Loucy (cell line): Measurements from ENCODE around the gene TMEM200B.

Experiments used
- H2AFZ ChIP-seq: fragments of 200-600 bp; sonication (generic); 2 replicates; pipeline ENCODE4 v1.6.0; 2016; ENCODE audit warnings: antibody characterized with exemption, mild to moderate bottlenecking, low read length, moderate library complexity
- H3F3A ChIP-seq: fragments of 200-600 bp; 2 replicates; pipeline ENCODE4 v1.6.0; 2016; ENCODE audit warnings: antibody characterized with exemption, low read depth, mild to moderate bottlenecking
- H3K27me3 ChIP-seq: fragments of 200-600 bp; sonication (generic); 2 replicates; pipeline ENCODE4 v1.6.1; 2014; ENCODE audit warnings: low read length, mild to moderate bottlenecking; ENCODE audit not compliant: insufficient read depth, poor library complexity, severe bottlenecking
- H3K36me3 ChIP-seq: fragments of 200-600 bp; sonication (generic); 2 replicates; pipeline ENCODE4 v1.6.1; 2016; ENCODE audit warnings: low read length; ENCODE audit not compliant: insufficient read depth
- H3K4me1 ChIP-seq: fragments of 200-600 bp; sonication (generic); 2 replicates; pipeline ENCODE4 v1.5.1; 2014; ENCODE audit warnings: low read length, mild to moderate bottlenecking; ENCODE audit not compliant: insufficient read depth, poor library complexity, severe bottlenecking
- H3K4me2 ChIP-seq: fragments of 200-600 bp; sonication (generic); 2 replicates; pipeline ENCODE4 v1.6.0; 2014; ENCODE audit warnings: antibody characterized with exemption, low read length, low read depth, mild to moderate bottlenecking; ENCODE audit not compliant: poor library complexity, severe bottlenecking
- H3K4me3 ChIP-seq: fragments of 200-600 bp; sonication (generic); 2 replicates; pipeline ENCODE4 v1.5.1; 2014; ENCODE audit warnings: low read length, mild to moderate bottlenecking, mixed read lengths; ENCODE audit not compliant: poor library complexity, severe bottlenecking
- H3K79me2 ChIP-seq: fragments of 200-600 bp; sonication (generic); 2 replicates; pipeline ENCODE4 v1.6.1; 2014; ENCODE audit warnings: low read length; ENCODE audit not compliant: insufficient read depth
- H3K9ac ChIP-seq: fragments of 200-600 bp; sonication (generic); 2 replicates; pipeline ENCODE4 v1.6.0; 2014; ENCODE audit warnings: mild to moderate bottlenecking, low read depth, low read length, moderate library complexity; ENCODE audit not compliant: poor library complexity, severe bottlenecking
- H3K9me2 ChIP-seq: fragments of 200-600 bp; sonication (generic); replicated peaks from 2 replicates; pipeline ENCODE4 v1.6.1; 2016; ENCODE audit warnings: low read depth, low read length, mixed read lengths
- H3K9me3 ChIP-seq: fragments of 200-600 bp; sonication (generic); 2 replicates; pipeline ENCODE4 v1.6.1; 2014; ENCODE audit warnings: mild to moderate bottlenecking, antibody characterized with exemption, low read length, low read depth; ENCODE audit not compliant: insufficient read depth
- H4K20me1 ChIP-seq: fragments of 200-600 bp; sonication (generic); 2 replicates; pipeline ENCODE4 v1.6.0; 2014; ENCODE audit warnings: antibody characterized with exemption, low read length, mild to moderate bottlenecking; ENCODE audit not compliant: insufficient read depth, poor library complexity, severe bottlenecking
- CTCF ChIP-seq: fragments of 200-600 bp; sonication (generic); conservative IDR thresholded peaks from 2 replicates; pipeline ENCODE4 v1.5.1; 2014; ENCODE audit warnings: mild to moderate bottlenecking, antibody characterized with exemption, low read length
- EZH2phosphoT487 ChIP-seq: fragments of 200-600 bp; IDR thresholded peaks from 2 replicates; pipeline ENCODE4 v1.6.1; 2018; ENCODE audit warnings: antibody characterized with exemption, mild to moderate bottlenecking, moderate library complexity, borderline replicate concordance

The TMEM200B gene

DNA sequence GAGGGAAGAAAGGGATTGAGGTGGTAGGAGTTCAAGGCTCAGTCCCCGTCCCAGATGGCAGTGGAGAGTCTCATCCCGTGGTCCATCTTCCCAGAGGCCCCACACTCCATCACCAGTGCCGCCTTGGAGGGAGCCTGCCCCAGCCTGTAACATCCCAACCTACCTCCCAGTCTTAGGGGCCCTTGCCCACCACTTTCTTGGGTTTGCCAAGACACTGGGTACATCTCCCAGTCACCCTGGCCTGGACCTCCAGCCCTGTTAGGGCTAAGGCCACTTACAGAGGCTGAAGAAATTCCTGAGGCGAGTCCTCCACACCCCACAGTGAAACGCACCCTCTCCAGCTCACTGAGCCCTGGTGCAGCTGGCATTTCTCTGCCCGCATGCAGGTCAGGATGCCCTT is 3.3 kb downstream of the TMEM200B start:
- Histone ChIP-seq H4K20me1 (no peaks in the 10 kb centered on the region), H3K9me2 (no peaks in the 10 kb centered on the region), H2AFZ (no peak overlapping the region), H3K9me3 (no peaks in the 10 kb centered on the region), H3K4me2 (no peak overlapping the region), H3K9ac (no peak overlapping the region), H3K36me3 (peaks cover 21% of the 10 kb centered on the region; the same call in 1 of the 2 replicates), H3K79me2 (no peaks in the 10 kb centered on the region), H3F3A (no peaks in the 10 kb centered on the region), H3K4me1 (no peaks in the 10 kb centered on the region), H3K4me3 (no peak overlapping the region), H3K27me3 (no peaks in the 10 kb centered on the region)
- TF ChIP-seq CTCF (no peak), EZH2phosphoT487 (no peak)

DNA sequence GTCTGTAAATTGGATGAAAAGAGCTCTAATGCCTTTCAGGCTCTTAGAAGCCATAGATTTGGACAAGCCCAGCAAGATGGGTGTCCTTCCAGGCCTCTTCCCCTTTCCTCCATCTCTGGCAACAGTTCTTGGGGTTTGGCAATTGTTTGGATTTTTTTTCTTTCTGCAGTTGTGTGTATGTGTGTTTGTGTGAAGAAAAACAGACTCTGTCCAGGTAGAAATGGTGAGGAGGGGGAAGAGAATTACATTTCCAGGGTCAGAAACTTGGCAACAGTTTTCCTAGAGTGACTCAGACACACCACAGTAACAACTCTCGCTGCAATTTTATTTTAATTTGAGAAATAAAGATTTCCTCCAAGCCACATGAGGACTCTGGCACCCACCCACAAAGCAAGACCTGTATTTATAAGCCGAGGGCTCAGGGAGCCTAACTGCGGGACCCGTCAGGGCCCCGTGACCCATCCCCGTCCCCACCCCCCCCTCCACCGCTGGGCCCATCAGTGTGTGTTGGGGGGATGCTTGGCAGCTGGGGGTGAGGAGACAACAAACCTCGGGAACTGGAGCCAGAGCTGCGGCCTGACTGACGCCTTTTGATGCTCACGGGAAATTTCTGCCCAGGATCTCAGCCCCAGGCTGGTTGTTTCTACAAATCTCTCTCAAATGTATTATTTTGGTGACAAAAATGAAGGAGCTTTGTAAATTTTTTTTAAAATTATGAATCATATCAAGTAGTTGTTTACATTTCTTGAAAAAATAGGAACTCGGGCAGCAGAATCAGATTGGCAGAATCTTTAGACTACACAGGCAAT is 4.4 kb downstream of the TMEM200B start:
- H3K9me2 ChIP-seq, result no peaks in the 10 kb centered on the region
- no peaks in the 10 kb centered on the region for H3K27me3 ChIP-seq
- no peaks in the 10 kb centered on the region for H3K9me3 ChIP-seq
- no peaks in the 10 kb centered on the region for H3F3A ChIP-seq
- peaks cover 22% of the 10 kb centered on the region; the same call in 1 of the 2 replicates for H3K36me3 ChIP-seq
- no peak for TF ChIP-seq CTCF
- TF ChIP-seq EZH2phosphoT487, result no peak
- H3K4me1 ChIP-seq, result no peaks in the 10 kb centered on the region
- H3K79me2 ChIP-seq, result no peaks in the 10 kb centered on the region
- H3K9ac ChIP-seq, result no peak overlapping the region
- H3K4me2 ChIP-seq, result no peak overlapping the region
- no peak overlapping the region for H3K4me3 ChIP-seq
- H2AFZ ChIP-seq, result no peak overlapping the region
- H4K20me1 ChIP-seq, result no peaks in the 10 kb centered on the region

- no peaks in the 10 kb centered on the region for H3K9me2 ChIP-seq
- no peak overlapping the region for H2AFZ ChIP-seq
- TF ChIP-seq CTCF (peak; percentile 21), EZH2phosphoT487 (no peak)
- no peak overlapping the region for H3K4me3 ChIP-seq
- no peaks in the 10 kb centered on the region for H3K27me3 ChIP-seq
- H3K36me3 ChIP-seq, result peaks cover 41% of the 10 kb centered on the region; the same call in 1 of the 2 replicates
- no peaks in the 10 kb centered on the region for H4K20me1 ChIP-seq
- no peak overlapping the region for H3K4me2 ChIP-seq
- no peaks in the 10 kb centered on the region for H3F3A ChIP-seq
- H3K4me1 ChIP-seq, result no peaks in the 10 kb centered on the region
- H3K79me2 ChIP-seq, result no peaks in the 10 kb centered on the region
- no peaks in the 10 kb centered on the region for H3K9me3 ChIP-seq
- H3K9ac ChIP-seq, result no peak overlapping the region
Measured at GRCh38 chr1:29117381-29117780, 6.3 kb downstream of the TMEM200B start.
